ENCODE measurements around the gene BET1. TPM values are rescaled to one million over a fixed set of nuclear protein-coding genes. Genes with fewer than 3 reads are reported as not detected.
"Not testable (repeated sequence)": the region's sequence is repeated elsewhere in the genome, so short reads cannot be mapped to it uniquely, and the experiment has no call there.

BET1 gene
- total RNA-seq, 2 donors from 2014 or later, result 10.0 to 14.1 TPM

GRCh38 chr7:94028768-94029167 lies 24.6 kb upstream of the BET1 start:
- Histone ChIP-seq H3K27me3 (no peaks in the 10 kb centered on the region), H3K4me3 (no peak overlapping the region), H3K9me3 (no peaks in the 10 kb centered on the region), H3K27ac (no peak overlapping the region), H3K4me1 (no peaks in the 10 kb centered on the region), H3K36me3 (no peaks in the 10 kb centered on the region)
- DNase-seq (ENCODE audit: low spot score), result no peak
- TF ChIP-seq, protein P1, sequence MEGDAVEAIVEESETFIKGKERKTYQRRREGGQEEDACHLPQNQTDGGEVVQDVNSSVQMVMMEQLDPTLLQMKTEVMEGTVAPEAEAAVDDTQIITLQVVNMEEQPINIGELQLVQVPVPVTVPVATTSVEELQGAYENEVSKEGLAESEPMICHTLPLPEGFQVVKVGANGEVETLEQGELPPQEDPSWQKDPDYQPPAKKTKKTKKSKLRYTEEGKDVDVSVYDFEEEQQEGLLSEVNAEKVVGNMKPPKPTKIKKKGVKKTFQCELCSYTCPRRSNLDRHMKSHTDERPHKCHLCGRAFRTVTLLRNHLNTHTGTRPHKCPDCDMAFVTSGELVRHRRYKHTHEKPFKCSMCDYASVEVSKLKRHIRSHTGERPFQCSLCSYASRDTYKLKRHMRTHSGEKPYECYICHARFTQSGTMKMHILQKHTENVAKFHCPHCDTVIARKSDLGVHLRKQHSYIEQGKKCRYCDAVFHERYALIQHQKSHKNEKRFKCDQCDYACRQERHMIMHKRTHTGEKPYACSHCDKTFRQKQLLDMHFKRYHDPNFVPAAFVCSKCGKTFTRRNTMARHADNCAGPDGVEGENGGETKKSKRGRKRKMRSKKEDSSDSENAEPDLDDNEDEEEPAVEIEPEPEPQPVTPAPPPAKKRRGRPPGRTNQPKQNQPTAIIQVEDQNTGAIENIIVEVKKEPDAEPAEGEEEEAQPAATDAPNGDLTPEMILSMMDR (IDR thresholded peaks at IDR 0.05), result no peak

GRCh38 chr7:94026619-94027018 lies 22.5 kb upstream of the BET1 start:
- H3K36me3 ChIP-seq; H3K4me3 ChIP-seq; H3K27ac ChIP-seq; H3K9me3 ChIP-seq; H3K4me1 ChIP-seq; DNase-seq (ENCODE audit: low spot score); H3K27me3 ChIP-seq: not testable (repeated sequence)

- no peaks in the 10 kb centered on the region for H3K36me3 ChIP-seq
- H3K4me1 ChIP-seq, result no peaks in the 10 kb centered on the region
- TF ChIP-seq, protein P1 (IDR thresholded peaks at IDR 0.05), result no peak
- H3K27me3 ChIP-seq, result no peaks in the 10 kb centered on the region
- no peaks in the 10 kb centered on the region for H3K9me3 ChIP-seq
- no peak overlapping the region for H3K4me3 ChIP-seq
- DNase-seq (ENCODE audit: low spot score), result no peak
- H3K27ac ChIP-seq, result no peak overlapping the region
These were observed 18.4 kb upstream of the BET1 start for GRCh38 chr7:94022550-94022949.

DNA sequence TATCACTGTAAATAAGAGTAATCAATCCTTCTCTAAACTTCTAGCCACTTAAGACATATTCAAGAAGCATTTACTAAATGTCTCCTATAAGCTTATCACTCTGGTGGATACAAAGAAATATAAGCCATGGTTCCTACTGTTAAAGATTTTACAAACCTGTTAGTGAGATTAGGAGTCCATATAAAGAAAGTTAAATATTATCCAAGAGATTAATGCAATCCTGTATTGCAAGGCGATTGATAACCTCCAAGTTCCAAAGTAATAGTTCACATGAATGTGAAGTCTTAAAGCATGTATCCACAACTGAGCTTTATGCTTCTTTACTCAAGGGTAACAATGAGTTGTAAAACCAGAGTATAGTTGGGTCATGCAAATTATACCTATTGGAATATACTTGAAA lies 12.6 kb upstream of the BET1 start:
- Histone ChIP-seq H3K27ac (no peak overlapping the region), H3K36me3 (no peaks in the 10 kb centered on the region), H3K4me1 (no peaks in the 10 kb centered on the region), H3K27me3 (no peaks in the 10 kb centered on the region), H3K4me3 (no peak overlapping the region), H3K9me3 (no peaks in the 10 kb centered on the region)
- DNase-seq (ENCODE audit: low spot score), result no peak
- TF ChIP-seq, protein P1 (IDR thresholded peaks at IDR 0.05), result no peak

GRCh38 chr7:94015538-94015937 lies 11.4 kb upstream of the BET1 start:
- no peak for DNase-seq (ENCODE audit: low spot score)
- H3K27ac ChIP-seq, result no peak overlapping the region
- TF ChIP-seq, protein P1 (IDR thresholded peaks at IDR 0.05), result no peak
- no peaks in the 10 kb centered on the region for H3K4me1 ChIP-seq
- no peaks in the 10 kb centered on the region for H3K9me3 ChIP-seq
- no peaks in the 10 kb centered on the region for H3K36me3 ChIP-seq
- H3K4me3 ChIP-seq, result no peak overlapping the region
- no peaks in the 10 kb centered on the region for H3K27me3 ChIP-seq

- H3K4me3 ChIP-seq, result no peak overlapping the region
- H3K27me3 ChIP-seq, result no peaks in the 10 kb centered on the region
- H3K36me3 ChIP-seq, result no peaks in the 10 kb centered on the region
- DNase-seq (ENCODE audit: low spot score), result no peak
- H3K4me1 ChIP-seq, result no peaks in the 10 kb centered on the region
- H3K9me3 ChIP-seq, result no peaks in the 10 kb centered on the region
- no peak overlapping the region for H3K27ac ChIP-seq
- TF ChIP-seq, protein P1 (IDR thresholded peaks at IDR 0.05), result no peak
These were observed 8.6 kb upstream of the BET1 start for GRCh38 chr7:94012746-94013145.
